NB4 (cell line): ENCODE results near the gene LRRC4.
A peak's percentile ranks its signal among the peaks of the same experiment; 100 is the strongest.

Source experiments
- DNase-seq: peaks from one replicate; pipeline ENCODE4 v3.0.0; 2010; ENCODE audit warnings: low read depth
- H3K4me3 ChIP-seq: one replicate; pipeline ENCODE4 v1.5.1; 2011; ENCODE audit warnings: mild to moderate bottlenecking, low read depth, low read length, moderate library complexity
- MYC ChIP-seq: IDR thresholded peaks from 2 replicates; pipeline ENCODE4 v1.6.1; 2011; ENCODE audit warnings: low read depth, low read length
- POLR2A ChIP-seq: IDR thresholded peaks from 2 replicates; pipeline ENCODE4 v1.6.1; 2011; ENCODE audit warnings: mild to moderate bottlenecking; ENCODE audit not compliant: insufficient read length; ENCODE audit errors: extremely low read depth
- TF ChIP-seq, protein P1 (sequence below): IDR thresholded peaks from one replicate; pipeline ENCODE4 v1.5.1; 2012; ENCODE audit warnings: low read depth, low read length
- TF ChIP-seq, protein P2 (sequence below): IDR thresholded peaks from 2 replicates; pipeline ENCODE4 v1.6.1; 2011; ENCODE audit warnings: low read depth, low read length

LRRC4 gene

DNA sequence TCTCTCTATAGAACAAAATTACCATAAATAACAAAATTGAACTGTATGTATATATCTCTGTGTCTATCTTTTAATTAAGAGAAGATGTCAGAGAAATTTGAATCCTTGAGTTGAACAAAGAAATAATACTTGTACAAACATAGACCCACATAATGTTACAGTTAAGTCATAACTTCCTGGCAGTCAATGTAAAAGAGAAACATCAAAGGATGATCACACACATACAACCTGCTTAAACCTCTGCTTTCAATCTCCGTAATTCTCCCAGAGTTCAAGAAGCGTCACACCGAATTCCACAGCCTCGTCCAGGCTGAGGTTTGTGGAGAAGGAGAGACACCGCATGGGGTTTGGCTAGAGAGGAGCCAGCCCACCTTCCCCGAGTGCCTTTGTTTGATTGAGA, 40.1 kb upstream of the LRRC4 start:
- TF ChIP-seq MYC = no peak
- TF ChIP-seq, protein P1, sequence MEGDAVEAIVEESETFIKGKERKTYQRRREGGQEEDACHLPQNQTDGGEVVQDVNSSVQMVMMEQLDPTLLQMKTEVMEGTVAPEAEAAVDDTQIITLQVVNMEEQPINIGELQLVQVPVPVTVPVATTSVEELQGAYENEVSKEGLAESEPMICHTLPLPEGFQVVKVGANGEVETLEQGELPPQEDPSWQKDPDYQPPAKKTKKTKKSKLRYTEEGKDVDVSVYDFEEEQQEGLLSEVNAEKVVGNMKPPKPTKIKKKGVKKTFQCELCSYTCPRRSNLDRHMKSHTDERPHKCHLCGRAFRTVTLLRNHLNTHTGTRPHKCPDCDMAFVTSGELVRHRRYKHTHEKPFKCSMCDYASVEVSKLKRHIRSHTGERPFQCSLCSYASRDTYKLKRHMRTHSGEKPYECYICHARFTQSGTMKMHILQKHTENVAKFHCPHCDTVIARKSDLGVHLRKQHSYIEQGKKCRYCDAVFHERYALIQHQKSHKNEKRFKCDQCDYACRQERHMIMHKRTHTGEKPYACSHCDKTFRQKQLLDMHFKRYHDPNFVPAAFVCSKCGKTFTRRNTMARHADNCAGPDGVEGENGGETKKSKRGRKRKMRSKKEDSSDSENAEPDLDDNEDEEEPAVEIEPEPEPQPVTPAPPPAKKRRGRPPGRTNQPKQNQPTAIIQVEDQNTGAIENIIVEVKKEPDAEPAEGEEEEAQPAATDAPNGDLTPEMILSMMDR = no peak
- TF ChIP-seq, protein P2, sequence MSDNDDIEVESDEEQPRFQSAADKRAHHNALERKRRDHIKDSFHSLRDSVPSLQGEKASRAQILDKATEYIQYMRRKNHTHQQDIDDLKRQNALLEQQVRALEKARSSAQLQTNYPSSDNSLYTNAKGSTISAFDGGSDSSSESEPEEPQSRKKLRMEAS = no peak
- TF ChIP-seq POLR2A = no peak
- DNase-seq = no peak
- H3K4me3 ChIP-seq = no peak overlapping the region

DNA sequence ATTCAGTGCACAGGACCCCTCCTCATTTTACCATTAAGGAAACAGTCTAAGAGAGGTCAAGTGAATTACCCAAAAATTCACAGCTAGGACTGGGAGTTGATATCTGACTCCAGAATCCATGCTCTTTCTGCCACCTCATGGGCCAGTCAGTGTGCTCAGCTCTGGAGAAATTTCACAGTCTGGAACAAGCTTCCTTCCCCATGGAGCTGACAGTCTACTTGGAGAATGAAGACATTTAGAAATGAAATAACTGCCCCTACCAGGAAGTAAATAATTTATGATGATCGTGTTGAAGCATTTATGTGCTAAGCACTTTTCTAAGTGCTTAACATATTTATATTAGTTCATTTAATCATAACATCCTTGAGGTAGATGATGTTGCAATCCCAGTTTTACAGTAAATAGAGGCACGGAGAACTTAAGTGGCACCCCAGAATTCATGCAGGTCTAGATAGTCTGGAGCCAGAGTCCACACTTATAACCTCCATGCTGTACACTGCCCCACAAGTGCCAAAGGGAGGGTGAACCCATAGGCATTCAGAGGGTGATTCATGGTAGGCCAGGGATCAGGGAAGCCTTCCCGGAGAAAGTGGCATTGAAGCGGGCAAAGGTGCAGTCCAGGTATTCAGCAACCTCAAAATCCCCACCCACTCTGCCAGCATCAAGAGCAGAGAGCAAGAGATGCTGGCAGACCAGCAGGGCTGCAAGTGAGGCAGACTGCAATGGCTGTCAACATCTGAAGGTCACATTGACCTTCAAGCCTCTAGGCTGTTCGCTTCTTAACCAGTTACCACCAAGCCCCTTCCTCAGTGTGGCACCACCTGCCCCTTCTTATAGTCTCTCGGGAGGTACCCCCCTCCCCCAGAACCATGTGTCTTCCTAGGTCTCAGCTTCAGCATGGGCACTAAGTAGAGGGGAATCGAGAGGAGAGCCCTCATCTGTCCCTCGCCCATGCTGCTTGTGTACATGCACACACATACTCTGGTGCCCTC, 38.4 kb upstream of the LRRC4 start:
- no peak for DNase-seq
- TF ChIP-seq MYC (no peak), POLR2A (no peak)
- TF ChIP-seq, protein P1 = no peak
- TF ChIP-seq, protein P2 = no peak

DNA sequence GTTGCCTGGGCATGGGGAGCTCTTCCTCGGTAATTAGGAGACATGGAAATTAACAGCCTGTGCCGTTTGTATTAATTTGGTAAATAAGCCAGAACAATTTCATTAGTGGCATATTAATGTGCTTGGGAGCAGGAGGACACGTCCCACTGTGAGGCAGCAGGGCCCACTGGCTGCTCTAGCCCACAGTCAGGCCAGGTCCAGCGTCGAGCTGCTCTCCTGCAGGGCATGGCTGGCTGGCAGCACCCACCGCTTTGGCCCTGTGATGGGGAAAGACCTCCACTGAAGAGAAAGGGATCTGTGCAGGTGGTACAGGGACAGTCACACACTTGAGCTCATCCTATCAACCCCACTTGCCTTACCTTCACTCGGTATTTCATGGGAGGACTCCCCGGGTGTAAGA, 37.5 kb upstream of the LRRC4 start:
- no peak for DNase-seq
- H3K4me3 ChIP-seq = no peak overlapping the region
- TF ChIP-seq, protein P2 = no peak
- TF ChIP-seq, protein P1 = no peak
- TF ChIP-seq MYC = no peak
- TF ChIP-seq POLR2A = no peak

More for the DNA sequence above, 38.4 kb upstream of the LRRC4 start:
- H3K4me3 ChIP-seq = no peak overlapping the region

DNA sequence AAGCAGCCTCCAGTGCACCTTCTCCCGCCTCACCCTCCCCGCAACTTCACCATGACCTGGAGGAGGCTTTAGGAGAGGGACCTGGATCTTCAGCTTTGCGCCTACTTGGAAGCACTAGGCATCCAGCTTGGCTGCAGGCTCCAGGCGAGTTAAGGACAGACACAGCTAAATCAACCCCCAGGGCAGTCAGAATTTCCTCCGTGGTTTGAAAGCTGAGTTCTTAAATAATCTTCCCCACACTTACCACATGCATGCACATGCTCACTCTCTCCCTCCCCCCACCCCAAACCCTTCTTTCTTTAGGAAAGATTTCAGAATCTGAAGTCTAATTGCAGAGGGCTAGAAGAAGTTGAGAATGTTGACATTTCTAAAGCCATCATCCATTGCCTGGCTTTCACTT, 36.7 kb upstream of the LRRC4 start:
- H3K4me3 ChIP-seq = no peak overlapping the region
- no peak for TF ChIP-seq POLR2A
- TF ChIP-seq, protein P1 = no peak
- TF ChIP-seq MYC = no peak
- TF ChIP-seq, protein P2 = no peak
- peak; percentile 37 for DNase-seq

DNA sequence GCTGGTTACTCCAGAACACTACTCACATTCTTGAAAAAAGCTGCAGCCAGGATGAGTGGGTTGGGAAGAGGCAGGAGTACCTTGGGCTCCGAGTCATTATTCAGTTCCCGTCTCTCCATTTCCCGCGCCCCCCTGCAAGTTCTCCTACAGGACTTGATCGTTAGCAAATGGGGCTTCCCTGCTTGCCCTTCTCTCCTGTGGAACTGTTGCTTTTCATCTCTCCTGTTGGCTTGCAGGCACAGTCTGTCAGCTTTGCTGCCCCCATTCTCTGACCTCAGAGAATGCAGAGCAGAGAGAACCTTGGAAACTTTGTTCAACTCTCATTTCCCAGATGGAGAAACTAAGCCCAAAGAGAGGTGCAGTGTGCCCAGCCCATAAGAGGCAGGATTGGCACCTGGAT, 35.6 kb upstream of the LRRC4 start:
- no peak for DNase-seq
- no peak overlapping the region for H3K4me3 ChIP-seq
- TF ChIP-seq, protein P2 = no peak
- TF ChIP-seq MYC (no peak), POLR2A (no peak)
- TF ChIP-seq, protein P1 = no peak

DNA sequence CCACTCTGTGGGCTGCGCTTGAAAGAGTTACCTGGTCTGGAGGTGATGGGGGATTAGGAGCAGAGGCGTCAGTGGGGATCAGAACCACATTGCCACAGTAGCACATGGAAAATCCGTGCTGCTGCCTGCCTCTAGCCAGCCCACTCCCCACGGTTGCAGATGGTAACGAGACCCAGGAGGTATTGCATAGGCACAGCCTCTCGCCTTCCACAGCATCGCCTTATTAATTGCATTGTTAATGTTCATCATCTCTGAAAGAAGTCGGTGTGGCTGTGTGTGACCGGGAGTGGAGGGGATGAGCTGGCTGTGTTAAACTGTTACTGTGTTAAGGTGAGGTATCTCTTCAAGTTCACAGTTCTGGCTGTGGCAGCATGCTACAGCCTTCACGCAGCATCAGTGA, 35.2 kb upstream of the LRRC4 start:
- no peak overlapping the region for H3K4me3 ChIP-seq
- TF ChIP-seq, protein P2 = no peak
- TF ChIP-seq, protein P1 = no peak
- TF ChIP-seq MYC (no peak), POLR2A (no peak)
- DNase-seq = no peak
